GM23338 (cell line): ENCODE data around the gene ZNF747. TPM values are rescaled to one million over a fixed set of nuclear protein-coding genes. Genes with fewer than 3 reads are reported as not detected.

ENCODE experiments used
- ATAC-seq: fragments of 200-7000 bp; cut with Tn5 transposase; 3 replicates; pipeline ENCODE4 v1.9.1; 2020
- DNase-seq: peaks from one replicate; pipeline ENCODE4 v3.0.0-alpha.2; 2015; ENCODE audit warnings: low spot score
- H2AFZ ChIP-seq: fragments of 200-600 bp; sonication (generic); 2 replicates; pipeline ENCODE4 v1.8.0; 2016; ENCODE audit warnings: antibody characterized with exemption, mild to moderate bottlenecking, moderate library complexity
- H3F3A ChIP-seq: fragments of 200-600 bp; sonication (generic); replicated peaks from 2 replicates; pipeline ENCODE4 v1.8.0; 2017; ENCODE audit warnings: antibody characterized with exemption, mixed run types, low read depth
- H3K27ac ChIP-seq: fragments of 200-600 bp; sonication (generic); 2 replicates; pipeline ENCODE4 v1.6.1; 2016; ENCODE audit warnings: low read depth
- H3K27me3 ChIP-seq: fragments of 200-600 bp; sonication (generic); 2 replicates; pipeline ENCODE4 v1.8.0; 2016; ENCODE audit warnings: mild to moderate bottlenecking, mixed run types, moderate library complexity; ENCODE audit not compliant: insufficient read depth
- H3K36me3 ChIP-seq: fragments of 200-600 bp; sonication (generic); 2 replicates; pipeline ENCODE4 v1.8.0; 2016; ENCODE audit warnings: mild to moderate bottlenecking; ENCODE audit not compliant: insufficient read depth
- H3K4me1 ChIP-seq: fragments of 200-600 bp; sonication (generic); 2 replicates; pipeline ENCODE4 v1.8.0; 2016; ENCODE audit warnings: mild to moderate bottlenecking, moderate library complexity; ENCODE audit not compliant: insufficient read depth
- H3K4me2 ChIP-seq: fragments of 200-600 bp; sonication (generic); 2 replicates; pipeline ENCODE4 v1.7.1; 2017; ENCODE audit warnings: mixed run types
- H3K4me3 ChIP-seq: fragments of 200-600 bp; sonication (generic); 2 replicates; pipeline ENCODE4 v1.6.1; 2016; ENCODE audit warnings: mixed run types
- H3K79me2 ChIP-seq: fragments of 200-600 bp; sonication (generic); replicated peaks from 2 replicates; pipeline ENCODE4 v1.8.0; 2017; ENCODE audit warnings: mild to moderate bottlenecking; ENCODE audit not compliant: insufficient read depth
- H3K9me2 ChIP-seq: fragments of 200-600 bp; sonication (generic); 2 replicates; pipeline ENCODE4 v1.8.0; 2017; ENCODE audit not compliant: insufficient read depth
- H4K20me1 ChIP-seq: fragments of 200-600 bp; sonication (generic); replicated peaks from 2 replicates; pipeline ENCODE4 v1.8.0; 2017; ENCODE audit warnings: mild to moderate bottlenecking; ENCODE audit not compliant: insufficient read depth
- H3K27ac Mint-ChIP-seq: 2 replicates; pipeline ENCODE4 v1.8.0; 2020; ENCODE audit warnings: inconsistent platforms, mild to moderate bottlenecking, moderate library complexity, mixed read lengths
- H3K27me3 Mint-ChIP-seq: 3 replicates; pipeline ENCODE4 v1.8.0; 2022; ENCODE audit warnings: low read depth, mild to moderate bottlenecking, moderate library complexity, mixed read lengths, inconsistent platforms; ENCODE audit not compliant: insufficient read depth, poor library complexity
- H3K36me3 Mint-ChIP-seq: 3 replicates; pipeline ENCODE4 v1.8.0; 2021; ENCODE audit warnings: low read depth, mild to moderate bottlenecking, inconsistent platforms, moderate library complexity, mixed read lengths
- H3K4me1 Mint-ChIP-seq: 3 replicates; pipeline ENCODE4 v1.8.0; 2020; ENCODE audit warnings: mild to moderate bottlenecking, inconsistent platforms, mixed read lengths
- H3K4me3 Mint-ChIP-seq: 3 replicates; pipeline ENCODE4 v1.8.0; 2021; ENCODE audit warnings: moderate library complexity, mild to moderate bottlenecking, inconsistent platforms, mixed read lengths
- H3K9me3 Mint-ChIP-seq: 3 replicates; pipeline ENCODE4 v1.8.0; 2020; ENCODE audit warnings: moderate library complexity, mild to moderate bottlenecking, inconsistent platforms, mixed read lengths
- CREB1 ChIP-seq: fragments of 250-450 bp; sonication (Bioruptor Pico); IDR thresholded peaks from 2 replicates; pipeline ENCODE4 v1.5.0; 2020; ENCODE audit warnings: low read depth, mild to moderate bottlenecking, moderate library complexity
- CTCF ChIP-seq, 2 experiments: fragments of 200-600 bp in 1 of 2; sonication (generic) in 1 of 2; conservative IDR thresholded peaks; 2 replicates each; pipeline versions ENCODE4 v1.5.1 to v1.6.1; 2016 to 2017; ENCODE audit warnings: antibody characterized with exemption in 2 of 2, low read depth in 2 of 2, mild to moderate bottlenecking in 2 of 2, moderate library complexity in 1 of 2
- EZH2 ChIP-seq: fragments of 200-600 bp; sonication (generic); IDR thresholded peaks from one replicate; pipeline ENCODE4 v1.8.0; 2017; ENCODE audit warnings: antibody characterized with exemption, mild to moderate bottlenecking, low read depth; ENCODE audit not compliant: unreplicated experiment
- EZH2phosphoT487 ChIP-seq: fragments of 200-600 bp; sonication (generic); IDR thresholded peaks from one replicate; pipeline ENCODE4 v1.8.1; 2018; ENCODE audit warnings: antibody characterized with exemption; ENCODE audit not compliant: unreplicated experiment
- NANOG ChIP-seq: IDR thresholded peaks from 2 replicates; pipeline ENCODE4 v1.6.1; 2016; ENCODE audit warnings: antibody characterized with exemption, borderline replicate concordance
- POLR2AphosphoS5 ChIP-seq: IDR thresholded peaks from 2 replicates; pipeline ENCODE4 v1.6.1; 2016; ENCODE audit warnings: antibody characterized with exemption, low read depth
- ZNF114 ChIP-seq: fragments of 250-450 bp; sonication (Bioruptor Pico); IDR thresholded peaks from 2 replicates; pipeline ENCODE4 v1.5.0; 2020; ENCODE audit warnings: mild to moderate bottlenecking, moderate library complexity
- ZNF331 ChIP-seq: fragments of 250-450 bp; sonication (Bioruptor Pico); IDR thresholded peaks from 2 replicates; pipeline ENCODE4 v1.5.0; 2020; ENCODE audit warnings: low read depth, mild to moderate bottlenecking, moderate library complexity
- ZNF462 ChIP-seq: fragments of 250-450 bp; sonication (Bioruptor Pico); IDR thresholded peaks from 2 replicates; pipeline ENCODE4 v1.5.0; 2020; ENCODE audit warnings: mild to moderate bottlenecking, moderate library complexity
- polyA plus RNA-seq: library from polyadenylated mRNA; unstranded; fragments of >200 nt; fragmentation: Nextera tagmentation; extraction: Ambion mirVana; gene quantifications from 2 replicates; pipeline ENCODE4 v1.2.1, GENCODE V29; 2016
- total RNA-seq: library from RNA; depleted of rRNA; stranded (reverse); fragments of >200 nt; shearing (Covaris generic); gene quantifications from 2 replicates; pipeline ENCODE4 v1.2.3, GENCODE V29; 2014
- TF ChIP-seq, protein P1 (sequence below): IDR thresholded peaks from 2 replicates; pipeline ENCODE4 v1.6.1; 2016; ENCODE audit warnings: antibody characterized with exemption

Gene ZNF747
- total and polyA plus RNA-seq, 2 experiments from 2014 or later = 4.2 to 12.6 TPM

- TF ChIP-seq ZNF462 (no peak), CTCF (conservative IDR thresholded peaks at IDR 0.05; ENCODE audit: low read depth in 2 of 2) (no peak), POLR2AphosphoS5 (no peak), ZNF331 (no peak), EZH2 (no peak)
Observed at GRCh38 chr16:30569746-30570635, 35.3 kb upstream of the ZNF747 start (continued).

- H3K27me3 ChIP-seq = no peaks in the 10 kb centered on the region
- H2AFZ ChIP-seq = no peak overlapping the region
- H3K4me1 ChIP-seq = peaks cover 18% of the 10 kb centered on the region
- H3K4me3 ChIP-seq = no peak overlapping the region
- DNase-seq (no peak), ATAC-seq (no peak)
- Mint-ChIP-seq H3K27me3 (peaks cover 7% of the 10 kb centered on the region), H3K27ac (no peak overlapping the region), H3K4me3 (no peak overlapping the region), H3K4me1 (peaks cover 17% of the 10 kb centered on the region), H3K9me3 (no peaks in the 10 kb centered on the region; the same call in 2 of the 3 replicates), H3K36me3 (no peaks in the 10 kb centered on the region)
- peak overlapping the region; percentile 49; the same call in 1 of the 2 replicates for H3K4me2 ChIP-seq
- H3K9me2 ChIP-seq = no peaks in the 10 kb centered on the region
- H3K36me3 ChIP-seq = no peaks in the 10 kb centered on the region
- H4K20me1 ChIP-seq = no peaks in the 10 kb centered on the region; the same call in 1 of the 2 replicates
- H3K27ac ChIP-seq = no peak overlapping the region
- H3F3A ChIP-seq = 0 out of 2 replicates have a peak, but pooled peaks cover 9% of the 10 kb centered on the region
- no peaks in the 10 kb centered on the region for H3K79me2 ChIP-seq
- no peak for TF ChIP-seq POLR2AphosphoS5
- TF ChIP-seq EZH2 = no peak
- no peak for TF ChIP-seq CREB1
- TF ChIP-seq ZNF114 (CRISPR knock-in tag) = no peak
- TF ChIP-seq, protein P1, sequence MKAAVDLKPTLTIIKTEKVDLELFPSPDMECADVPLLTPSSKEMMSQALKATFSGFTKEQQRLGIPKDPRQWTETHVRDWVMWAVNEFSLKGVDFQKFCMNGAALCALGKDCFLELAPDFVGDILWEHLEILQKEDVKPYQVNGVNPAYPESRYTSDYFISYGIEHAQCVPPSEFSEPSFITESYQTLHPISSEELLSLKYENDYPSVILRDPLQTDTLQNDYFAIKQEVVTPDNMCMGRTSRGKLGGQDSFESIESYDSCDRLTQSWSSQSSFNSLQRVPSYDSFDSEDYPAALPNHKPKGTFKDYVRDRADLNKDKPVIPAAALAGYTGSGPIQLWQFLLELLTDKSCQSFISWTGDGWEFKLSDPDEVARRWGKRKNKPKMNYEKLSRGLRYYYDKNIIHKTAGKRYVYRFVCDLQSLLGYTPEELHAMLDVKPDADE = no peak
- TF ChIP-seq ZNF331 = no peak
- no peak for TF ChIP-seq NANOG
- no peak for TF ChIP-seq EZH2phosphoT487
Observed at GRCh38 chr16:30569281-30569680, 34.6 kb upstream of the ZNF747 start.
